Activated CD8-positive, alpha-beta memory T cell treated with anti-CD3 and anti-CD28 coated beads for 24 hours (primary cell): ENCODE results near the gene RNF2.

ENCODE experiments used
- DNase-seq: peaks from one replicate; pipeline ENCODE4 v3.0.0-alpha.2; 2020

The RNF2 gene

DNA sequence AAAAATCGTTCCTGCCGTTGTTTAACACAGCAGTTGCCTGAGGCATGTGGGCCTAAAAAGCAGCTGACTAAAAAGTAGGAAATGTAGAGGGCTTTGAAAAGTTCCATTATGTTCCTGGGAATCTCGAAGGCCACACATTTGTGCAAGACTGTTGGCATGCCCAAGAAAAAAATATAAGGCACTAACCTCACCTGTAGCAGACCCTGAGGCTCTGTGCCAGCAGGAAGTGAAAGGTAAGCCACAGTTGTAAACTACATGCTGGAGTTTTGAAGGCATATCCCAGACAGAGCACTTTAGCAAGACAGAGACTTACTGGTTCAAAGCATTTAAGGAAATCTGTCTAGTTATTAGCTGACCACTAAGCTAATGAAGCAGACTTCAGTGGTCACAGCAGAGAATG, 58.7 kb downstream of the RNF2 start:
- no peak for DNase-seq

DNA sequence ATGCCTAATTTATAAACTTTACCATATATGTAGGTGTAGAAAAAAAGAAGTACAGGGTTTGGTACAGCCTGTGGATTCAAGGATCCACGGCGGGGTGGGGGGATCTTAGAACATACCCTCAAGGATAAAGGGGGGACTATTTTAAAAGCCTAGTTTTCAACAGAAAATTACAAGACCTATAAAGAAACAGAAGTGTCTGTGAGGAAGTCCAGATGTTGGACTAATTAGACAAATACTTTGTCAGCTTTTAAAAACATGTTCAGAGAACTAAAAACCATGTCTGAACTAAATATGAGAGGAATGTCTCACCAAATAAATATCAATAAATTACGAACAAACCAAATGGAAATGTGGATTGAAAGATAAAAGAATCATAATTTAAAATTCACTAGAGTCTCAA, 59.8 kb downstream of the RNF2 start:
- DNase-seq: no peak

DNA sequence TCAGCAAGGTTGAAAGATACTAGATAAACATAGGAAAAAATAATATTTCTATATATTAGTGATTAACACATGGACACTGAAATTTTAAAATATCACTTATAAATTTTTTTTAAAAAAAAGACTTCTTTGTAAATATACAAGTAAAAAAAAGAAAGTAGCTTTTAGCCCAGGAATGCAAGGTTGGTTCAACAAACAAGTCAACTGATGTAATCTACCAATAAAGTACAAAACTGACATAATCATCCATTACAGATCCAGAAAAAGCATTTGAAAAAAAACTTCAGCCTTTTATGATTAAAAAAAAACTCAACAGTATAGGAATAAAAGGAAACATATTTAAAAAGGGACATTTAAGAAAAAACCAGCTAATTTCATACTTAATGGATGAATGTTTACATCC, 63.0 kb downstream of the RNF2 start:
- no peak for DNase-seq

- no peak for DNase-seq
Measured at GRCh38 chr1:185110145-185110544, 64.8 kb downstream of the RNF2 start.

DNA sequence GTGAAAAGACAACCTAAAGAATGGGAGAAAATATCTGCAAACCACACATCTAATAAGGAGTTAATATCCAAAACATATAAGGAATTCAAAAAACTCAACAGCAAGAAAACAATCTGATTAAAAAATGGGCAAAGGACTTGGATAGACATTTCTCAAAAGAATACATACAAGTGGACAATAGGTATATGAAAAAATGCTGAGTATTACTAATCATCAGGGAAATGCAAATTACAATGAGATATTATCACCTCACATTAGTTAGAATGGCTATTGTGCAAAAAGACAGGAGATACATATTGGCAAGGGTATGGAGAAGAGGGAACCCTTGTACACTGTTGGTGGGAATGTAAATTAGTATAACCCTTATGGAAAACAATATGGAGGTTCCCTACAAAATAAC, 66.5 kb downstream of the RNF2 start:
- no peak for DNase-seq

GRCh38 chr1:185112356-185112755, 67.0 kb downstream of the RNF2 start:
- no peak for DNase-seq

- no peak for DNase-seq
Measured at GRCh38 chr1:185129708-185130107, 84.3 kb downstream of the RNF2 start.

- no peak for DNase-seq
Measured at GRCh38 chr1:185132534-185132933, 87.2 kb downstream of the RNF2 start.

- no peak for DNase-seq
Measured at GRCh38 chr1:185137896-185138545, 92.7 kb downstream of the RNF2 start.

GRCh38 chr1:185139246-185139645, 93.9 kb downstream of the RNF2 start:
- DNase-seq: no peak

DNA sequence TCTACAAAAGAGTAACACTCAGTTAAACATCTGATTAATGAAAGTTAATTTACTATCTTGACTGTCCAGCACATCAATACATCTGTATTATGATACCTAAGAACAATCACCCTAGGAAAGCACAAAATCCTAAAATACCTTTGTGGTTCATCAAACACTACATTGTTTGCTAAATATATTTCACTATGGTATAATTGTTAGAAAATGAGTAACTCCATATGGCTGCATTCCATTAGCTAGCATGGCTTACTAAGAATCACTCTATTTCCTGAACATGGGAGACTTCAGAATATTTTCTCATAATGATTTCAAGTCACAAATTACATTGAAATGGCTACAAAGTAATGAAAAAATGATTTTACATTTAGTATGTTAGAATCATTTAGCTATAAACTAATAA, 98.9 kb downstream of the RNF2 start:
- no peak for DNase-seq

- DNase-seq: no peak
Measured at GRCh38 chr1:185151215-185151614, 105.9 kb downstream of the RNF2 start.
